Mucosa of descending colon (tissue), 3 donors: ENCODE measurements around the gene EFHD1. TPM values are rescaled to one million over a fixed set of nuclear protein-coding genes. Genes with fewer than 3 reads are reported as not detected.

Experiments used
- ATAC-seq: fragments of 200-7000 bp; cut with Tn5 transposase; one replicate; pipeline ENCODE4 v1.9.1; 2020; ENCODE audit warnings: mild to moderate bottlenecking, moderate library complexity
- DNase-seq, 3 donors: peaks; one replicate each; pipeline ENCODE4 v3.0.0-alpha.2; 2020
- H3K36me3 ChIP-seq: fragments of 200-600 bp; one replicate; pipeline ENCODE4 v1.8.0; 2021; ENCODE audit warnings: low read depth, mild to moderate bottlenecking
- H3K4me1 ChIP-seq: fragments of 200-600 bp; one replicate; pipeline ENCODE4 v1.8.0; 2021; ENCODE audit warnings: low read depth, mild to moderate bottlenecking
- H3K4me3 ChIP-seq: fragments of 200-600 bp; one replicate; pipeline ENCODE4 v1.8.0; 2021; ENCODE audit warnings: mild to moderate bottlenecking
- H3K9me3 ChIP-seq: fragments of 200-600 bp; one replicate; pipeline ENCODE4 v1.8.0; 2021; ENCODE audit warnings: mild to moderate bottlenecking
- intact Hi-C, 2 donors: fragments of 100-400 bp; cut with DNase I in 1 of 2; cut with micrococcal nuclease in 1 of 2; formaldehyde crosslinking; loops; one replicate each; pipeline versions ENCODE4 v1.11.0 to v1.11.1; 2022; cut with DNase I, micrococcal nuclease
- total RNA-seq, 3 donors: library from RNA; stranded (reverse); fragmentation: NEBNext Ultra II Directional in 2 of 3; extraction: Animal tissue kit (Norgen Biotek cat#: 25700) in 2 of 3; gene quantifications; one replicate each; pipeline versions ENCODE4 v1.2.1 to v1.2.4, GENCODE V29; 2021 to 2023
- TF ChIP-seq, protein P1 (sequence below): fragments of 200-600 bp; IDR thresholded peaks from one replicate; pipeline ENCODE4 v1.8.0; 2022; ENCODE audit warnings: antibody characterized with exemption, mild to moderate bottlenecking
- donor health status: DM: no; HTN: no; CAD: no; lungs with moderate emphysema.
- donor health status: DM: no; HTN: no; CAD: no.
- donor health status: DM: no; HTN: yes; CAD: no.

EFHD1 gene
- total RNA-seq, 3 donors from 2014 or later = 2.2 to 4.8 (median 4.6) TPM

DNA sequence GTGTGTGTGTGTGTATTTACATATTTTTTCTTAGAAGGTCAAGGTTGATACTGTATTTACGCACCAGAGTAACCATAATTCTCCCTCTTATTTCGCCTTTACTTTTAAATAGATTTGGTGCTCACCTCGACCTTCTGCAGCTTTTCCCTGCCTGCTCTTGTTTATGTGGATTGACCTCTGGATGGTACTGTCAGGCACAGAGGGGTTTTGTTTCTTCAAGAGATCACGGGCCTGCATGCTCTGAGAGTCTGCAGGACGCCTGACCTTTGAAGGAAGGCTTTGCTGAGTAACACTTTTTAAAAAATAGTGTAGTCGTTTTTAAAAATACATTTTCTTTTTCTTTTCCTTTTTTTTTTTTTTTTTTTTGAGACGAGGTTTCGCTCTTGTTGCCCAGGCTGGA, 18.1 kb upstream of the EFHD1 start:
- intact Hi-C loops = no loop called here

DNA sequence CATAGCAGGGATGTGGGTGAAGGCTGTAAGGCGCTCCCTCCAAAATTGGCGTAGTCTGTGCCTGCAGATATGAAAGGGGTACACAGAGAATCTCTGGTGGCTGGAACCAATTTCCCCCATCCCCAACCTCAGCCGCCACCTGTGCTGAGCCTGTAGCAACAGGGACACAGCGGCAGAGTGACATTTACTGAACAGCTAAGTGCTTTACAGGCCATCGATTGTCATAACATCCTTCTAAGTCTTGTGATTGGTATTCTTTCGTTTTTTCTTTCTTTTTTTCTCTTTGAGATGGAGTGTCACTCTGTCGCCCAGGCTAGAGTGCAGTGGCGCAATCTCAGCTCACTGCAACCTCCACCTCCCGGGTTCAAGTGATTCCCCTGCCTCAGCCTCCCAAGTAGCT, 12.2 kb upstream of the EFHD1 start:
- no peak overlapping the region for H3K4me3 ChIP-seq
- H3K4me1 ChIP-seq = no peaks in the 10 kb centered on the region
- ATAC-seq = no peak
- H3K36me3 ChIP-seq = no peaks in the 10 kb centered on the region
- no peaks in the 10 kb centered on the region for H3K9me3 ChIP-seq
- no peak for DNase-seq
- TF ChIP-seq, protein P1, sequence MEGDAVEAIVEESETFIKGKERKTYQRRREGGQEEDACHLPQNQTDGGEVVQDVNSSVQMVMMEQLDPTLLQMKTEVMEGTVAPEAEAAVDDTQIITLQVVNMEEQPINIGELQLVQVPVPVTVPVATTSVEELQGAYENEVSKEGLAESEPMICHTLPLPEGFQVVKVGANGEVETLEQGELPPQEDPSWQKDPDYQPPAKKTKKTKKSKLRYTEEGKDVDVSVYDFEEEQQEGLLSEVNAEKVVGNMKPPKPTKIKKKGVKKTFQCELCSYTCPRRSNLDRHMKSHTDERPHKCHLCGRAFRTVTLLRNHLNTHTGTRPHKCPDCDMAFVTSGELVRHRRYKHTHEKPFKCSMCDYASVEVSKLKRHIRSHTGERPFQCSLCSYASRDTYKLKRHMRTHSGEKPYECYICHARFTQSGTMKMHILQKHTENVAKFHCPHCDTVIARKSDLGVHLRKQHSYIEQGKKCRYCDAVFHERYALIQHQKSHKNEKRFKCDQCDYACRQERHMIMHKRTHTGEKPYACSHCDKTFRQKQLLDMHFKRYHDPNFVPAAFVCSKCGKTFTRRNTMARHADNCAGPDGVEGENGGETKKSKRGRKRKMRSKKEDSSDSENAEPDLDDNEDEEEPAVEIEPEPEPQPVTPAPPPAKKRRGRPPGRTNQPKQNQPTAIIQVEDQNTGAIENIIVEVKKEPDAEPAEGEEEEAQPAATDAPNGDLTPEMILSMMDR = no peak
- intact Hi-C loops = no loop called here

More for the DNA sequence above, 18.1 kb upstream of the EFHD1 start:
- Histone ChIP-seq H3K36me3 (no peaks in the 10 kb centered on the region), H3K4me1 (no peaks in the 10 kb centered on the region), H3K4me3 (no peak overlapping the region), H3K9me3 (no peaks in the 10 kb centered on the region)
- DNase-seq = no peak
- no peak for ATAC-seq
- TF ChIP-seq, protein P1 = no peak

DNA sequence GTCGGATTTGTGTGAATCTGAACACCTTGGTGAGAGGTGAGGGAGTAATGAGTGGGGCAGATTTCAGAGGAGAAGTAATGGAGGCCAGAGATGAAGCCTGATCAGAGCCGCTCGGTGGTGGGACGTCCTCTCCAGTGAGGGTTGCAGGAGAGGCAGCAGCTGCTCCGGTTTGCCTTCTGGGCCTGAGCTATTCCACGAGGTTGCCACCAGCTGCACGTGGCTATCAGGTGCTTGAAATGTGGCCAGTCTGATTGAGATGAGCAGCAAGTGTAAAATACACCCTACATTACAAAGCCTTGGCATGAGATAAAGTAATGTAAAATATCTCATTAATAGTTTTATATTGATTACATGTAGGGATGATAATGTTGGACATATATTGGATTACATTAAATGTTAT, 10.8 kb upstream of the EFHD1 start:
- no peaks in the 10 kb centered on the region for H3K36me3 ChIP-seq
- intact Hi-C loops = no loop called here
- TF ChIP-seq, protein P1 = no peak
- H3K4me3 ChIP-seq = no peak overlapping the region
- H3K9me3 ChIP-seq = no peaks in the 10 kb centered on the region
- DNase-seq (peak in 1 of 3 donors; percentile 2), ATAC-seq (no peak)
- H3K4me1 ChIP-seq = no peaks in the 10 kb centered on the region

DNA sequence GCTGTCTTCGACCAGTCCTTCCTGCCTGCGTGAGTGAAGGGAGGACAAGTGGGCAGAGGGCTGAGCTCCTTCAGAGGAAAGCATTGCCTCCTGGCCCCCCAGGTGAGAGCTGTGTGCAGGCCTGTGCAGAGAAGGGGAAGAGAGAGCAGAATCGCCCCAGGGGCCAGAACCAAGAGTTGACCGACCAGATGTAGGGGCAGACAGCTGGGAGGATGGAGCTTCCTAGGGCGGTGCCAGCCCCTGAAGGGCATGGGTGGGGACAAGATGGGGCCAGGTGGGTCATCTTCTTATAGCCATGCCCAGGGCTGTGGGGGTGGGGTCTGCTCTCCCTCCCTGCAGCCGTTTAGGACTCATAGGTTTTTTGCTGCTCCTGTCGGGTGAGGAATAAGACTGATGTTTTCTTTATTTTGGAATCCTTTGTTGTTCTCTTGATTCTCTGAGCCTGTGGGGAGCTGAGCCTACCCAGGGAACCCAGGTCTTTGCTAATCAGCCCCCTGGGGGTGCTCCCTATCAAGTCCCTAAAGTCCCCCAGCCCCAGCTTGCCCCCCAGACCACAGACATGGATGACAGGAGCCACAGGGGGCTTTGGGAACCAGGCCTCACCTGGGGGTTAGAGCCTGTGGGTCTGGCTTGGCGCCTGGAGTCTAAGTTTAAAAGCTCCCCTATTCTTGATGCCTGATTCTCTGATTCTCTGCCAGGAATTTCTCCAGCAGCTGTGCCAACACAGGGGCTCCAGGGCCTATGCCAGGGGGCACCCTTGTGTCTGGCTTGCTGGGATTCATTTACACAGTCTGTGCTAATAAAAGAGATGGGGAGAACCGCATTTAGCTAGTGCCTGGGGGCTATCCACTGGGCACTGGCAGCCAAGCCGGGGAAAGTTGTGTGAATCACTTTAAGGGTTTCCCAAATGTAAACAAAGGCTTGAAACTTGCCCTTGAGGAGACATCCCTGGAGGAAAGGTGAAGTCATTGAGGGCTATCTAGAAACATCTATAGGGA, 9.3 kb upstream of the EFHD1 start:
- intact Hi-C loops = no loop called here
- Histone ChIP-seq H3K9me3 (no peaks in the 10 kb centered on the region), H3K4me1 (no peaks in the 10 kb centered on the region), H3K36me3 (no peaks in the 10 kb centered on the region), H3K4me3 (no peak overlapping the region)
- DNase-seq = peak in 1 of 3 donors; percentile 19
- TF ChIP-seq, protein P1 = no peak
- no peak for ATAC-seq

DNA sequence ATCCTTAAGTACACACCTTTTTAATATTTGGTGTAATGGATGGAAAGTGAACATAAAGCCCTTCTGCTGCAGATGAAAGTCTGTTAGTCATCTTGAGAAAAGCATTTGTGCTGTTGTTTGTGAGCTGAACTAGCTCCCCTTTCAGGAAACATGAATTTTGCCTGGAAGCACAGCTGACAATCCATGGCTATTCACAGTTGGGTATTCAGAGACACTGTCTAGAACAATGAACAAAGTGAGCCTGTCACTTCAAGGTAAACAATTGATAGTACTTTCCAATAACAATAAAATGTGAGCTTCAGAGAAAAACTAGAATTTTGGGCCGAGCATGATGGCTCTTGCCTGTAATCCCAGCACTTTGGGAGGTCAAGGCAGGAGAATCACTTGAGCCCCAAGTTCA, 6.8 kb upstream of the EFHD1 start:
- intact Hi-C loops = no loop called here
- TF ChIP-seq, protein P1 = no peak
- no peaks in the 10 kb centered on the region for H3K9me3 ChIP-seq
- ATAC-seq (no peak), DNase-seq (no peak)
- H3K36me3 ChIP-seq = no peaks in the 10 kb centered on the region
- H3K4me3 ChIP-seq = no peak overlapping the region
- no peaks in the 10 kb centered on the region for H3K4me1 ChIP-seq
